ENCODE data around the gene CYP26B1. TPM values are rescaled to one million over a fixed set of nuclear protein-coding genes. Genes with fewer than 3 reads are reported as not detected.

CYP26B1 gene
- total RNA-seq, 4 donors from 2014 or later: 1.9 to 8.3 (median 5.2) TPM

- no peak for TF ChIP-seq CTCF (IDR thresholded peaks at IDR 0.05)
- no peak for TF ChIP-seq POLR2A (IDR thresholded peaks at IDR 0.05)
- Histone ChIP-seq H3K27ac (no peak overlapping the region), H3K36me3 (no peaks in the 10 kb centered on the region), H3K27me3 (no peaks in the 10 kb centered on the region), H3K4me1 (peaks cover 0 to 5% (median 0%) of the 10 kb centered on the region in 4 donors), H3K4me3 (no peak overlapping the region), H3K9me3 (no peaks in the 10 kb centered on the region)
- DNase-seq: no peak
Observed at GRCh38 chr2:72113847-72114692, 33.6 kb downstream of the CYP26B1 start.

GRCh38 chr2:72112981-72113846 lies 34.4 kb downstream of the CYP26B1 start:
- TF ChIP-seq CTCF (IDR thresholded peaks at IDR 0.05) (no peak), POLR2A (IDR thresholded peaks at IDR 0.05) (no peak)
- DNase-seq: no peak
- Histone ChIP-seq H3K4me3 (no peak overlapping the region), H3K9me3 (no peaks in the 10 kb centered on the region), H3K4me1 (peaks cover 0 to 5% (median 0%) of the 10 kb centered on the region in 4 donors), H3K27ac (no peak overlapping the region), H3K36me3 (no peaks in the 10 kb centered on the region), H3K27me3 (no peaks in the 10 kb centered on the region)

- no peak overlapping the region for H3K27ac ChIP-seq
- DNase-seq: no peak
- H3K36me3 ChIP-seq: no peaks in the 10 kb centered on the region
- peaks cover 0 to 5% (median 0%) of the 10 kb centered on the region in 4 donors for H3K4me1 ChIP-seq
- H3K27me3 ChIP-seq: no peaks in the 10 kb centered on the region
- H3K9me3 ChIP-seq: no peaks in the 10 kb centered on the region
- H3K4me3 ChIP-seq: no peak overlapping the region
- TF ChIP-seq POLR2A (IDR thresholded peaks at IDR 0.05) (no peak), CTCF (IDR thresholded peaks at IDR 0.05) (no peak)
Observed at GRCh38 chr2:72112401-72112800, 35.3 kb downstream of the CYP26B1 start.

- TF ChIP-seq CTCF (IDR thresholded peaks at IDR 0.05): no peak
- TF ChIP-seq POLR2A (IDR thresholded peaks at IDR 0.05): no peak
- H3K4me3 ChIP-seq: no peak overlapping the region
- H3K27ac ChIP-seq: no peak overlapping the region
- H3K36me3 ChIP-seq: no peaks in the 10 kb centered on the region
- no peaks in the 10 kb centered on the region for H3K27me3 ChIP-seq
- peaks cover 0 to 4% (median 0%) of the 10 kb centered on the region in 4 donors for H3K4me1 ChIP-seq
- no peak for DNase-seq
- no peaks in the 10 kb centered on the region for H3K9me3 ChIP-seq
Observed at GRCh38 chr2:72111061-72111460, 36.6 kb downstream of the CYP26B1 start.

- TF ChIP-seq POLR2A (IDR thresholded peaks at IDR 0.05) (no peak), CTCF (IDR thresholded peaks at IDR 0.05) (no peak)
- Histone ChIP-seq H3K4me1 (no peaks in the 10 kb centered on the region), H3K9me3 (no peaks in the 10 kb centered on the region), H3K36me3 (no peaks in the 10 kb centered on the region), H3K27ac (no peak overlapping the region), H3K27me3 (no peaks in the 10 kb centered on the region), H3K4me3 (no peak overlapping the region)
- no peak for DNase-seq
Observed at GRCh38 chr2:72109904-72110303, 37.8 kb downstream of the CYP26B1 start.
